ENCODE data around the gene FSD1L.

The FSD1L gene

GRCh38 chr9:105447814-105448812 is at the start of gene FSD1L:
FSD1L (plus strand) TSS chr9:105448034; CDS start chr9:105448221, 187 bp downstream.
- DNase-seq: peak; percentile 80

- no peak for DNase-seq
Observed at GRCh38 chr9:105399117-105399516, 48.7 kb upstream of the FSD1L start.

GRCh38 chr9:105401651-105402050 is 46.2 kb upstream of the FSD1L start:
- DNase-seq: no peak

GRCh38 chr9:105403552-105404248 is 44.1 kb upstream of the FSD1L start:
- DNase-seq: no peak

GRCh38 chr9:105405514-105406131 is 42.2 kb upstream of the FSD1L start:
- DNase-seq: peak; percentile 31

GRCh38 chr9:105406369-105406768 is 41.5 kb upstream of the FSD1L start:
- DNase-seq: no peak

GRCh38 chr9:105413525-105413924 is 34.3 kb upstream of the FSD1L start:
- no peak for DNase-seq

- DNase-seq: peak; percentile 47
Observed at GRCh38 chr9:105414947-105415661, 32.7 kb upstream of the FSD1L start.

- no peak for DNase-seq
Observed at GRCh38 chr9:105415662-105415980, 32.2 kb upstream of the FSD1L start.

- DNase-seq: no peak
Observed at GRCh38 chr9:105416840-105417239, 31.0 kb upstream of the FSD1L start.

GRCh38 chr9:105418588-105419500 is 29.0 kb upstream of the FSD1L start:
- DNase-seq: no peak

- no peak for DNase-seq
Observed at GRCh38 chr9:105419816-105420597, 27.8 kb upstream of the FSD1L start.

- DNase-seq: no peak
Observed at GRCh38 chr9:105421154-105421553, 26.7 kb upstream of the FSD1L start.

- DNase-seq: no peak
Observed at GRCh38 chr9:105421864-105422263, 26.0 kb upstream of the FSD1L start.

GRCh38 chr9:105425816-105426433 is 21.9 kb upstream of the FSD1L start:
- DNase-seq: no peak

- no peak for DNase-seq
Observed at GRCh38 chr9:105426657-105427056, 21.2 kb upstream of the FSD1L start.

- DNase-seq: no peak
Observed at GRCh38 chr9:105431424-105432246, 16.2 kb upstream of the FSD1L start.

GRCh38 chr9:105432247-105432842 is 15.5 kb upstream of the FSD1L start:
- DNase-seq: no peak

- no peak for DNase-seq
Observed at GRCh38 chr9:105435453-105435852, 12.4 kb upstream of the FSD1L start.

All from activated naive CD4-positive, alpha-beta T cell treated with anti-CD3 and anti-CD28 coated beads, Interleukin-2, amount 50 U/mL, for 16 hours (primary cell).